AG09309 (cell line): Measurements from ENCODE around the gene COL13A1.

Experiments used
- DNase-seq: peaks from one replicate; pipeline ENCODE4 v3.0.0-alpha.2; 2010; ENCODE audit warnings: low read depth
- H3K4me3 ChIP-seq: 2 replicates; pipeline ENCODE4 v1.5.1; 2011; ENCODE audit warnings: mild to moderate bottlenecking, low read depth, low read length, moderate library complexity; ENCODE audit not compliant: control insufficient read depth
- TF ChIP-seq, protein P1 (sequence below): IDR thresholded peaks from 2 replicates; pipeline ENCODE4 v1.5.1; 2011; ENCODE audit warnings: mild to moderate bottlenecking, low read depth, low read length, inconsistent platforms; ENCODE audit not compliant: insufficient read depth, control insufficient read depth; ENCODE audit errors: missing control alignments

Gene COL13A1

DNA sequence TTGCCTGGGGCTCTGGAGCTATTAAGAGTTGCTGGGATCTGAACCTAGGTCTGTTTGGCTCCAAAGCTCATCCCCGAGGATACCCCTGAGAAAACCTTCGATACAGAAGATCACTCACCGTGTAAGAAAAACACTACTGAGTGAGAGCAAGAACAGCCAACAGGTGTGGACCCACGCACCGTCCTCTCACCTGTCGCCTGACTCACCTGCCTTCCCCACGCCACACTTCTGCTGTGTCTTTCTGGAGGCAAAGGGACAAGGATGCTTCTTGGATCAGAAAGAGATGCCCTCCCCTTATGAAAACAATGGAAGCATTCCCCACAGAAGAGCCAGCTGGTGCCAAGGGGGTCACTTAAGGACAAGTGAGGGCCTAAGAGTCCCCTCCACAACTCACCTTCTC lies 46.7 kb downstream of the COL13A1 start:
- TF ChIP-seq, protein P1, sequence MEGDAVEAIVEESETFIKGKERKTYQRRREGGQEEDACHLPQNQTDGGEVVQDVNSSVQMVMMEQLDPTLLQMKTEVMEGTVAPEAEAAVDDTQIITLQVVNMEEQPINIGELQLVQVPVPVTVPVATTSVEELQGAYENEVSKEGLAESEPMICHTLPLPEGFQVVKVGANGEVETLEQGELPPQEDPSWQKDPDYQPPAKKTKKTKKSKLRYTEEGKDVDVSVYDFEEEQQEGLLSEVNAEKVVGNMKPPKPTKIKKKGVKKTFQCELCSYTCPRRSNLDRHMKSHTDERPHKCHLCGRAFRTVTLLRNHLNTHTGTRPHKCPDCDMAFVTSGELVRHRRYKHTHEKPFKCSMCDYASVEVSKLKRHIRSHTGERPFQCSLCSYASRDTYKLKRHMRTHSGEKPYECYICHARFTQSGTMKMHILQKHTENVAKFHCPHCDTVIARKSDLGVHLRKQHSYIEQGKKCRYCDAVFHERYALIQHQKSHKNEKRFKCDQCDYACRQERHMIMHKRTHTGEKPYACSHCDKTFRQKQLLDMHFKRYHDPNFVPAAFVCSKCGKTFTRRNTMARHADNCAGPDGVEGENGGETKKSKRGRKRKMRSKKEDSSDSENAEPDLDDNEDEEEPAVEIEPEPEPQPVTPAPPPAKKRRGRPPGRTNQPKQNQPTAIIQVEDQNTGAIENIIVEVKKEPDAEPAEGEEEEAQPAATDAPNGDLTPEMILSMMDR: no peak
- DNase-seq: no peak
- no peak overlapping the region for H3K4me3 ChIP-seq

DNA sequence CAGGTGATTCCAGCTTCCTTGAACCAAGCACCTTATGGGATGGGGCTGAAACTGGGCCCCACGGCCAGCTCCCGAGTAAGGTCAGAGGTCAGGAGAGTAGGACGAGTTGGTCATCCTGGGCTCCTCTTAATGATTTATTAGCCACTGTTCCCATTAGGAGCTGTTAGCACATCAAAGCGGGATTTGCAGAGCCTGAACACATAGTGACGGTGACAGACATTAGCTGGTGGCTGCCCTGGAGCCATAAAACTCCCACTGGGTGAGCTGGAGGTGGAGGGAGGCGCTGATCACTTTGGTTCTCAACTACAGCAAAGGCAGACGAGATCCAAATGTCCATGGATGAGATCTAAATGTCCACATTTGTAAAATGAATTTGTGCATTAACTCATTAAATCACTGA lies 48.1 kb downstream of the COL13A1 start:
- no peak overlapping the region for H3K4me3 ChIP-seq
- TF ChIP-seq, protein P1: no peak
- DNase-seq: no peak

DNA sequence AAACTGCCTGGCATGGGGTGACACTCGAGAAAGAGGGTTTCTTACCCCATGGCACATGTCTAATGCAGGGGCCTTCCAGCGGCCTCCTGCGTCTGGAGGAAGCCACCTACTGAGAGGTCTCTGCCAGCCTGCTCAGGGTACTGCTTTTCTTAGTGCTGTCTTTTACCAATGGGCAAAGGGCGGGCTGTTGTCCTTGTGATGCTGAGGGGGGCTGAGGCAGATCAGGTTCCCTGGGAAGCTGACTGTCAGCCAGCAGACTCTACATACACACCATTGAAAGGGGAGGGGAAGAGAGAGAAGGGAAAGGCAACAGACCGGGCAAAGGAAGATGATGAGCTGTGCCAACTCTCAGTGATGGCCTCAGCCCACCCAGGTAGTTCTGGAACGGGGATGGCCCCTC lies 48.7 kb downstream of the COL13A1 start:
- no peak overlapping the region for H3K4me3 ChIP-seq
- DNase-seq: no peak
- TF ChIP-seq, protein P1: no peak

DNA sequence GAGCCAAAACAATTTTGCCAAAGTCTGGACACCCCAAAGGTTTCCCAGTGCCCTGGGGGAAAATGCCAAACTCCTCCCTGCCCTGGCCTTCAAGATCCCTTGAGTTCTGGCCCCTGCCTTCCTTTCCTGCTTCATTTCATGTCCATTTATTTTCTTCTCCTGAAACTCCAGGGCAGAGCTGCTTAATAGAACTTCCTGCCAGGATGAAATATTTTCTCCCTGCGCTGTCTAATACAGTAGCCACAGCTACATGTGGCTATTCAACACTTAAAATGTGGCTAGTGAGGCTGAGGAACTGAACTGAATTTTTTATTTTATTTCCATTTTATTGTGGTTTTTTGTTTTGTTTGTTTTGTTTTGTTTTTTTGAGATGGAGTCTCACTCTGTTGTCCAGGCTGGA lies 49.6 kb downstream of the COL13A1 start:
- TF ChIP-seq, protein P1: no peak
- H3K4me3 ChIP-seq: no peak overlapping the region
- DNase-seq: no peak

DNA sequence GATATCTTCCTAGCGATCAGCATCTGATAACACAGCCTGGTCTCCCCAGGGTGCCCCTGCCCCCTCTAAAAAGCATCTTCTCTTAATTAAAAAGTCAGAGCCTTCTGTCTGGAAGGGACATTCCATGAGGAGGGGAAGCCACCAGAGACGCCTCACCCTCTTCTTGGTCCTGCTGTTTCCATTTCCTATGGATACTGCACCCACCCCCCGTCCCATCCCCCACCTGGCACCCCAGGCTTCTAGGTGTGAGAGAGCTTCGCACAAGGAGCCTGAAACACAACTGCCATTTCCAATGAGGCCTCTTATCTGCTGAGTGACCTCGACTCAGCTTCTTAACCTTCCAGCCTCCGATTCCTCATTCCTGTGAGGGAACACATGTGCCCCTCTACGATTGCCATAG lies 51.4 kb downstream of the COL13A1 start:
- TF ChIP-seq, protein P1: no peak
- no peak overlapping the region for H3K4me3 ChIP-seq
- no peak for DNase-seq

DNA sequence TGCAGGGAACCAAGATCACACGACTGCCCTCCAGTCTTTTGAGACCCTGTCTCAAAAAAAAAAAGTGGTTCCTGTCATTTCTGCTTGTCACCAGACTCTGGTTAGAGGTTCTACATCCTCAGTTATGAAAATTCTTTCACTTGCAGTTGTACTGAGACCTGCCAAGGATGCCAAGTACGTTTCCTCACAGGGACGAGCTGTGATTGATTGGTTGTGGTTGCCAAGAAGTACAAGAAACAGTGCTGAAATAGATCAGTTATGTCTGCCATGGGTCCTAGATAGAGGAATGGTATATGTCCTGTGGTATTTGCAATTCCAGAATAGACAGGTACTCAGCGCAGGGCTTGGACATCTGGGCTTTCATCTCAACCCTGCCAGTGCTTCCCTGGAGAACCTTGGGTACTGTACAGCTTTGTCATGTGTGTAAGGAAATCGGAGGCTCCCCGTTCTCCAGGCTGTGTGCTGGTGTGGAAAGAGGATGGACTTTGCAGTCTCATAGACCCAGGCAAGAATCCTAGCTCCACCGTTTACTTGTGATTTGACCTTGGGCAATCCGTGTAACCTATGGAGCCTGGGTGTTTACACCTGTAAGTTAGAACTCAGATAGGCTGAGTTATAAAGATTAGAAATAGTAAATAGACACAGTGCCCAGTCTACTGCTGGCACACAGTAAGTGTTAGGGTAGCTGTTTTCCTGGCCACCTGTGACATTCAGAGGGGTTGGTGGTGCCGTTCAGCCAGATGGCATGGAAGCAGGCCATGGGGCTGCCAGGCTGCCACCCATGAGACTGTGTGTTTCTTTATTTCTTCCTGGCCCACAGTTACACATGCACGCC lies 53.0 kb downstream of the COL13A1 start:
- TF ChIP-seq, protein P1: no peak
- H3K4me3 ChIP-seq: no peak overlapping the region
- no peak for DNase-seq
